ENCODE data around the gene APBB2. TPM values are rescaled to one million over a fixed set of nuclear protein-coding genes. Genes with fewer than 3 reads are reported as not detected.

Gene APBB2
- total and polyA plus RNA-seq, 12 donors, result 5.2 to 35.4 (median 26.3) TPM

DNA sequence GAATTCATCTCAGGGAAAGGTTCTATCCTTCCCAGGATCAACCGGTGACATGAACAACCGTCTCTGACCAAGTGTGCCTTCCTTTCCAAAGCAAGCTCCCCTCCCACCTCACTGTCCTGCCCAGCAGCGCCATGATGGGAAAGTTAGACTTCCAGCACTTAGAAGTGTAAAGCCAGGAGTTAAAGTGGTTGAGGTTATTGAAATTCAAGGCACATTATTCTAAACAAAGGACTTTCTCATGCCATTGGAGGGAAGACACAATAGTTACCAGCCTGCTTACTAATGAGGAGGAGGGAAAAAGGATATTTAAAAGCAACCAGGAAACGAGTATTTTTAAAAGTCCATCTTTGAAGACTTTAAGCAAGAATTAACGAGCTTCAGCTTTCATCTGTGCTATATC is 367.8 kb downstream of the APBB2 start:
- WGBS, 2 donors, result 85 to 91% methylated on average over 5 of the region's 5 CpGs
- ATAC-seq (no peak), DNase-seq (no peak)
- no peak overlapping the region for H3K4me3 ChIP-seq
- H3K27ac ChIP-seq, result no peak overlapping the region
- H3K9me3 ChIP-seq, result no peaks in the 10 kb centered on the region
- peaks cover 0 to 42% (median 13%) of the 10 kb centered on the region in 9 donors for H3K4me1 ChIP-seq
- H3K27me3 ChIP-seq, result no peaks in the 10 kb centered on the region
- H3K36me3 ChIP-seq, result peaks cover 0 to 6% (median 0%) of the 10 kb centered on the region in 9 donors
- intact Hi-C loops (cut with DNase I), result loop anchor here in 3 of 10 donors (5.0 to 10.0 kb wide), 2 partner anchors 48 to 51 kb away; no protein-coding TSS in a partner anchor
- TF ChIP-seq, protein P1, sequence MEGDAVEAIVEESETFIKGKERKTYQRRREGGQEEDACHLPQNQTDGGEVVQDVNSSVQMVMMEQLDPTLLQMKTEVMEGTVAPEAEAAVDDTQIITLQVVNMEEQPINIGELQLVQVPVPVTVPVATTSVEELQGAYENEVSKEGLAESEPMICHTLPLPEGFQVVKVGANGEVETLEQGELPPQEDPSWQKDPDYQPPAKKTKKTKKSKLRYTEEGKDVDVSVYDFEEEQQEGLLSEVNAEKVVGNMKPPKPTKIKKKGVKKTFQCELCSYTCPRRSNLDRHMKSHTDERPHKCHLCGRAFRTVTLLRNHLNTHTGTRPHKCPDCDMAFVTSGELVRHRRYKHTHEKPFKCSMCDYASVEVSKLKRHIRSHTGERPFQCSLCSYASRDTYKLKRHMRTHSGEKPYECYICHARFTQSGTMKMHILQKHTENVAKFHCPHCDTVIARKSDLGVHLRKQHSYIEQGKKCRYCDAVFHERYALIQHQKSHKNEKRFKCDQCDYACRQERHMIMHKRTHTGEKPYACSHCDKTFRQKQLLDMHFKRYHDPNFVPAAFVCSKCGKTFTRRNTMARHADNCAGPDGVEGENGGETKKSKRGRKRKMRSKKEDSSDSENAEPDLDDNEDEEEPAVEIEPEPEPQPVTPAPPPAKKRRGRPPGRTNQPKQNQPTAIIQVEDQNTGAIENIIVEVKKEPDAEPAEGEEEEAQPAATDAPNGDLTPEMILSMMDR (IDR thresholded peaks at IDR 0.05), result no peak

DNA sequence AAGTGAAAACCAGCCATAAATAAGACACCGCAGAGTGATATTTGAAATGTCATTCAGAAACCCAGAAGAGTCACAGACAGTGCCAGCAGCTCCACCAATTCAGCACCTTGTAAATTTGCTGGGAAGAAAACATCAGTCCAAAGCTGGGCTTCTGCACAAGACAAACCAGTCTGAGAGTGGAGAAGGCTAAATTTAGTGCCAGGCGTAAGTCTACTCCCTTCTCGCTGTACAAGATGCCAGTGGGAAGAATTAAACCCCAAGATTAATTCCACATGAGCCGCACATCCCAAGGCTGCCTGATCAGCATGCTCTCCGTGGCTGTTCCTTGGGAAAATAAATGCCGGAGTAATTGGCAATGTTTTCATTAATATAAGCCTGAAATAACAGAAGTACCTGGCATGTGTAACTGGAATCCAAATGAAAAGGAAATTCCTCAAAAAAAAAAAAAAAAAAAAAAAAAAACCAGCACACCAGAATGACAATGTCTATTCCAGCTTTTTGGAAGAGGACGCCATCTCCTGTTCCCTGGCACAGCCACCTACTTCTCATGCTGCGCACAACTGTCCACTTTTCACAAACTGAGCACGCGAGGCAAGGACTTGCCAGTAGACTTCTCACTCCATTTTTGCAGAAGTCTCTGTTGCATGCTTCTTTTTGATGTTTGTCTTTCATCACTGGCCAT is 369.0 kb downstream of the APBB2 start:
- WGBS, 2 donors, result 61 to 66% methylated on average over 10 of the region's 10 CpGs
- intact Hi-C loops (cut with DNase I), result loop anchor here in 3 of 10 donors (5.0 to 10.0 kb wide), 2 partner anchors 50 to 52 kb away; no protein-coding TSS in a partner anchor
- H3K27ac ChIP-seq, result peak overlapping the region in 4 of 10 donors; percentile 19 to 45 (median 30)
- peak in 1 of 8 donors; percentile 16 for ATAC-seq
- H3K4me1 ChIP-seq, result peaks cover 0 to 50% (median 12%) of the 10 kb centered on the region in 9 donors
- no peaks in the 10 kb centered on the region for H3K9me3 ChIP-seq
- DNase-seq, result no peak
- peaks cover 0 to 6% (median 0%) of the 10 kb centered on the region in 9 donors for H3K36me3 ChIP-seq
- TF ChIP-seq, protein P1 (IDR thresholded peaks at IDR 0.05), result no peak
- no peaks in the 10 kb centered on the region for H3K27me3 ChIP-seq
- no peak overlapping the region for H3K4me3 ChIP-seq

DNA sequence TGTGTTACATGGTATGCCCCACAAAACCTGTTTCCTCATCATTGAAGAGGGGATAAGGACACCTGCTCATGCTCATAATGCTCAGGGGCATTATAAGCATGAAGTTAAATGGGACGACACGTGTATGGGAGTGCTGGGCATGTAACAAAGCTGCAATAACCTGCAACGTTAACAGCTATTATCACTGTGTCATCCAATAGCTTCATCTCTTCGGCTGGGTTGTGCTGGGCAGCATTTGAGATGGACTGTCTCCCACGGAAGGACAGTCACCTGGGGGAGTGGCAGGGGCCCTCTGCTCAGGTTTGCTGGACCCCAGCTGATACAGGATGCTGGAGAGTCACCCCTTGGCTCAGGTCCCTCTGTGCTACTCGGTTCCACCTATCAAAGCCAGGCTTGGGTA is 370.1 kb downstream of the APBB2 start:
- peaks cover 0 to 50% (median 10%) of the 10 kb centered on the region in 9 donors for H3K4me1 ChIP-seq
- H3K27me3 ChIP-seq, result no peaks in the 10 kb centered on the region
- H3K36me3 ChIP-seq, result peaks cover 0 to 6% (median 0%) of the 10 kb centered on the region in 9 donors
- ATAC-seq, result no peak
- intact Hi-C loops (cut with DNase I), result loop anchor here in 6 of 10 donors (5.0 to 10.0 kb wide), 4 partner anchors 51 to 968 kb away; no protein-coding TSS in a partner anchor
- no peak overlapping the region for H3K27ac ChIP-seq
- H3K9me3 ChIP-seq, result no peaks in the 10 kb centered on the region
- 87 to 91% methylated on average over 6 of the region's 6 CpGs for WGBS, 2 donors
- TF ChIP-seq, protein P1 (IDR thresholded peaks at IDR 0.05), result no peak
- H3K4me3 ChIP-seq, result no peak overlapping the region
- no peak for DNase-seq

DNA sequence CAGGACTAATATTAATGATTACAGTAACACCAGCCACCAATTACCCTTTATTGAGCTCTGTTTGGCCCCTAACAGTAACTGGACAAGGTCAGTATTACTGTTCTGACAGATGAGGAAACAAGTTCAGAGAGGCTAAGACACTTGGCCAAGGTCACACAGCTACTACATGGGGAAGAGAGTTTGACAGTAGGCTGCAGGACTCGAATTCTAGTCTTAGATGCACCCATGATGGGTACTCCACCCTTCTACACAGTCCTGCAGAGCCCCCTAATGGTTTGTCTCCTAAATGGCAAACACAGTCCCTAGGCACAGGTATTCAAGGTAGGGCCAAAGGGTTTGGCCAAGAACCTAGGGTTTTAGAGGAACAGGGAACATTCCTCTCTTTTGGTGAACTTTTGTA is 370.6 kb downstream of the APBB2 start:
- Histone ChIP-seq H3K4me3 (no peak overlapping the region), H3K4me1 (peaks cover 0 to 50% (median 10%) of the 10 kb centered on the region in 9 donors), H3K36me3 (peaks cover 0 to 6% (median 0%) of the 10 kb centered on the region in 9 donors), H3K9me3 (no peaks in the 10 kb centered on the region), H3K27me3 (no peaks in the 10 kb centered on the region), H3K27ac (no peak overlapping the region)
- DNase-seq (no peak), ATAC-seq (no peak)
- WGBS, 2 donors, result 94% methylated on average over 1 of the region's 1 CpG
- intact Hi-C loops (cut with DNase I), result loop anchor here in 6 of 10 donors (5.0 to 10.0 kb wide), 4 partner anchors 51 to 969 kb away; no protein-coding TSS in a partner anchor
- TF ChIP-seq, protein P1 (IDR thresholded peaks at IDR 0.05), result peak in 5 of 9 donors; percentile 15 to 39 (median 20)

All from heart right ventricle (tissue), 16 donors.